IMR-90 (cell line): ENCODE results near the gene LY86. TPM values are rescaled to one million over a fixed set of nuclear protein-coding genes. Genes with fewer than 3 reads are reported as not detected.

Experiments used
- ATAC-seq: fragments of 200-7000 bp; cut with Tn5 transposase; 2 replicates; pipeline ENCODE4 v1.9.1; 2020; ENCODE audit warnings: low read depth, mild to moderate bottlenecking, moderate library complexity
- BruUV-seq: library from RNA; stranded (reverse); fragments of 400-500 nt; replicated peaks from 2 replicates; lab custom pipeline; 2021; lab: Mats Ljungman, UMichigan
- CTCF ChIA-PET: fragments of 300-600 bp; formaldehyde crosslinking; extraction: SDS; loops from one replicate; lab custom pipeline; 2021; ENCODE audit warnings: antibody characterized with exemption; lab: Yijun Ruan, JAX
- POLR2A ChIA-PET: fragments of 300-600 bp; sonication (Branson Sonifier 250); formaldehyde crosslinking; loops from one replicate; lab custom pipeline; 2022; ENCODE audit warnings: antibody characterized with exemption; ENCODE audit not compliant: unreplicated experiment; lab: Charles Lee
- DNase-seq: peaks from one replicate; pipeline ENCODE4 v3.0.0; 2013
- H2AFZ ChIP-seq: replicated peaks from 2 replicates; pipeline ENCODE3; 2013; ENCODE audit warnings: low read length, mild to moderate bottlenecking; ENCODE audit not compliant: poor library complexity
- H2AK5ac ChIP-seq: 2 replicates; pipeline ENCODE4 v1.6.1; 2013; ENCODE audit warnings: low read depth, low read length, inconsistent platforms
- H2AK9ac ChIP-seq: replicated peaks from 2 replicates; pipeline ENCODE3; 2013; ENCODE audit warnings: mild to moderate bottlenecking, low read depth, low read length, moderate library complexity; ENCODE audit not compliant: poor library complexity
- H2BK120ac ChIP-seq: 2 replicates; pipeline ENCODE4 v1.6.1; 2013; ENCODE audit warnings: low read depth, low read length, inconsistent platforms
- H2BK15ac ChIP-seq: 3 replicates; pipeline ENCODE4 v1.6.1; 2013; ENCODE audit warnings: low read depth, low read length, inconsistent platforms
- H2BK20ac ChIP-seq: 2 replicates; pipeline ENCODE4 v1.6.1; 2013; ENCODE audit warnings: low read depth, mild to moderate bottlenecking, inconsistent platforms, low read length, moderate library complexity
- H2BK5ac ChIP-seq: 2 replicates; pipeline ENCODE4 v1.6.1; 2013; ENCODE audit warnings: mild to moderate bottlenecking, low read depth, low read length, inconsistent platforms; ENCODE audit not compliant: poor library complexity, severe bottlenecking
- H3K14ac ChIP-seq: replicated peaks from 2 replicates; pipeline ENCODE4 v1.6.1; 2013; ENCODE audit warnings: low read depth, low read length, inconsistent platforms
- H3K18ac ChIP-seq: 2 replicates; pipeline ENCODE4 v1.6.1; 2013; ENCODE audit warnings: low read depth, low read length, control low read depth
- H3K23ac ChIP-seq: 2 replicates; pipeline ENCODE4 v1.6.1; 2013; ENCODE audit warnings: low read depth, low read length, inconsistent platforms
- H3K27ac ChIP-seq: 2 replicates; pipeline ENCODE4 v1.5.1; 2013; ENCODE audit warnings: mild to moderate bottlenecking, control low read depth, low read length; ENCODE audit not compliant: insufficient read depth
- H3K27me3 ChIP-seq: 2 replicates; pipeline ENCODE4 v1.6.1; 2013; ENCODE audit warnings: low read length; ENCODE audit not compliant: control insufficient read depth, insufficient read depth
- H3K36me3 ChIP-seq: 2 replicates; pipeline ENCODE4 v1.6.1; 2013; ENCODE audit warnings: low read length, mixed read lengths; ENCODE audit not compliant: control insufficient read depth, insufficient read depth
- H3K4ac ChIP-seq: 2 replicates; pipeline ENCODE4 v1.6.1; 2013; ENCODE audit warnings: low read depth, low read length, inconsistent platforms
- H3K4me1 ChIP-seq: 2 replicates; pipeline ENCODE4 v1.6.1; 2013; ENCODE audit warnings: low read length, mixed read lengths; ENCODE audit not compliant: control insufficient read depth, insufficient read depth
- H3K4me2 ChIP-seq: 2 replicates; pipeline ENCODE4 v1.6.1; 2013; ENCODE audit warnings: low read depth, mild to moderate bottlenecking, control low read depth, low read length, moderate library complexity
- H3K4me3 ChIP-seq: 2 replicates; pipeline ENCODE4 v1.5.1; 2013; ENCODE audit warnings: low read depth, mild to moderate bottlenecking, control low read depth, low read length, moderate library complexity; ENCODE audit not compliant: insufficient read depth
- H3K56ac ChIP-seq: 2 replicates; pipeline ENCODE4 v1.6.1; 2013; ENCODE audit warnings: low read length, inconsistent platforms; ENCODE audit not compliant: insufficient read depth; ENCODE audit errors: extremely low read depth
- H3K79me1 ChIP-seq, 2 experiments: 2 replicates each; pipeline ENCODE4 v1.6.1; 2013; ENCODE audit warnings: low read length in 2 of 2, inconsistent platforms in 1 of 2, low read depth in 1 of 2
- H3K9ac ChIP-seq: 2 replicates; pipeline ENCODE4 v1.6.1; 2013; ENCODE audit warnings: low read depth, low read length, control low read depth
- H3K9me1 ChIP-seq: 2 replicates; pipeline ENCODE4 v1.6.1; 2013; ENCODE audit warnings: low read length, inconsistent platforms; ENCODE audit not compliant: insufficient read depth
- H3K9me3 ChIP-seq: 2 replicates; pipeline ENCODE4 v1.6.1; 2013; ENCODE audit warnings: low read length; ENCODE audit not compliant: control insufficient read depth, insufficient read depth
- H4K20me1 ChIP-seq: 2 replicates; pipeline ENCODE4 v1.6.1; 2013; ENCODE audit warnings: low read length, inconsistent platforms; ENCODE audit not compliant: insufficient read depth
- H4K5ac ChIP-seq: 2 replicates; pipeline ENCODE4 v1.6.1; 2013; ENCODE audit warnings: mild to moderate bottlenecking, low read depth, low read length, control low read depth
- H4K8ac ChIP-seq, 2 experiments: 2 replicates each; pipeline ENCODE4 v1.6.1; 2013; ENCODE audit warnings: low read depth in 2 of 2, low read length in 2 of 2, control low read depth in 1 of 2, inconsistent platforms in 1 of 2
- H4K91ac ChIP-seq: 2 replicates; pipeline ENCODE4 v1.6.1; 2013; ENCODE audit warnings: low read depth, low read length, inconsistent platforms; ENCODE audit not compliant: insufficient read depth
- BHLHE40 ChIP-seq: fragments of 150-350 bp; IDR thresholded peaks from 2 replicates; pipeline ENCODE4 v1.6.1; 2016; ENCODE audit warnings: mild to moderate bottlenecking, low read depth, low read length
- CEBPB ChIP-seq: IDR thresholded peaks from 2 replicates; pipeline ENCODE4 v1.6.1; 2012; ENCODE audit warnings: low read depth, low read length, improper control_type of control experiment
- CHD1 ChIP-seq: IDR thresholded peaks from 2 replicates; pipeline ENCODE4 v1.6.1; 2012; ENCODE audit warnings: low read depth, low read length, improper control_type of control experiment
- MXI1 ChIP-seq: IDR thresholded peaks from 2 replicates; pipeline ENCODE4 v1.6.1; 2012; ENCODE audit warnings: low read depth, mild to moderate bottlenecking, low read length, moderate library complexity, borderline replicate concordance
- POLR2A ChIP-seq: IDR thresholded peaks from 2 replicates; pipeline ENCODE4 v1.6.1; 2012; ENCODE audit warnings: mild to moderate bottlenecking, low read depth, low read length
- RCOR1 ChIP-seq: IDR thresholded peaks from 2 replicates; pipeline ENCODE4 v1.6.1; 2012; ENCODE audit warnings: mild to moderate bottlenecking, low read length, improper control_type of control experiment; ENCODE audit not compliant: insufficient replicate concordance
- WGBS, 2 experiments: methylation state at CpG; one replicate each; pipeline versions ENCODE4 v1.1.5 to v1.1.7; 2013; ENCODE audit warnings: missing lambda C conversion rate in 2 of 2; ENCODE audit not compliant: insufficient read length in 1 of 2; ENCODE audit errors: extremely low coverage in 2 of 2; 5-methylcytosine and 5-hydroxymethylcytosine counted together
- dilution Hi-C: fragments of 300-500 bp; cut with HindIII; formaldehyde crosslinking; loops from one replicate; pipeline ENCODE4 v1.14.3; 2018; ENCODE audit warnings: low sequenced_read_pairs; ENCODE audit not compliant: unreplicated experiment
- in situ Hi-C: fragments of 300-500 bp; cut with MboI; formaldehyde crosslinking; loops from 3 replicates; pipeline ENCODE4 v1.14.3; 2019; ENCODE audit warnings: low sequenced_read_pairs, inconsistent platforms, mixed read lengths
- intact Hi-C: fragments of 100-400 bp; cut with micrococcal nuclease; formaldehyde crosslinking; loops from 2 replicates; pipeline ENCODE4 v1.10.0; 2022
- polyA plus RNA-seq, 3 experiments: library from polyadenylated mRNA; depleted of rRNA; stranded (reverse); fragments of >200 nt; gene quantifications; 2 replicates each; pipeline ENCODE4 v1.2.3, GENCODE V29; 2012; ENCODE audit warnings: low replicate concordance in 1 of 3
- total RNA-seq: library from RNA; depleted of rRNA; stranded (reverse); fragments of >200 nt; gene quantifications from 2 replicates; pipeline ENCODE4 v1.2.3, GENCODE V29; 2012
- TF ChIP-seq, protein P1 (sequence below): conservative IDR thresholded peaks from 2 replicates; pipeline ENCODE4 v1.5.1; 2012; ENCODE audit warnings: mild to moderate bottlenecking, low read depth, low read length, improper control_type of control experiment
- TF ChIP-seq, protein P2 (sequence below): fragments of 150-350 bp; IDR thresholded peaks from 2 replicates; pipeline ENCODE4 v1.6.1; 2016; ENCODE audit warnings: low read depth, mild to moderate bottlenecking, low read length, moderate library complexity, borderline replicate concordance
- TF ChIP-seq, protein P3 (sequence below): fragments of 150-350 bp; IDR thresholded peaks from 2 replicates; pipeline ENCODE4 v1.6.1; 2017; ENCODE audit warnings: mild to moderate bottlenecking, antibody characterized with exemption, low read length, low read depth

LY86 gene
- total and polyA plus RNA-seq, 2 of the 4 experiments (the other 2 are of a cell fraction): not detected

DNA sequence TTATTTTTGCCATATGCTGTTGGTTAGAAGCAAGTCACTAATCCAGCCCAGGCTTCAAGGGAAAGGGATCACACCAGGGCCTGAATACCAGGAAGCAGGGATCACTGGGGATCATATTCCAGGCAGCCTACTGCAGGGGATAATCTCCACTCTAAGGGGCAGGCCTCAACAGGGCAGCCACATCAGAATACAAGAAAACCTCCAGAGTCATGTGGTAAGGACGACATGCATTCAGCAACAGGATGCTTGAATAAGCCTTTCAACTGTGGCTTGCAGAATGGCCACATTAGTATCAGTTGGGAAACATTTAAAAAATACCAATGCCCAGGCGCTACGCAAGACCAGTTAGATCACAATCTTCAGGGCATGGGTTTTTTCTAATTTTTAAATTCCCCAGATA, 109.1 kb downstream of the LY86 start:
- no CpG with 5 or more reads among the region's 3 CpGs for WGBS, 2 experiments
- no peak overlapping the region for H2AK5ac ChIP-seq
- H3K18ac ChIP-seq: no peak overlapping the region

More for the DNA sequence above, 109.1 kb downstream of the LY86 start:
- intact Hi-C loops: no loop called here
- CTCF ChIA-PET: no interaction called here
- no peak overlapping the region for H2AFZ ChIP-seq
- H4K5ac ChIP-seq: no peak overlapping the region
- no peak overlapping the region for H3K27ac ChIP-seq
- H3K23ac ChIP-seq: no peak overlapping the region
- POLR2A ChIA-PET: interaction anchor here (0.6 kb wide), 1 partner anchor 1595 kb away, joined by 4 read pairs; no protein-coding TSS in a partner anchor
- H3K9me1 ChIP-seq: peaks cover 6% of the 10 kb centered on the region
- no peak overlapping the region for H3K4me3 ChIP-seq
- no peak overlapping the region for H2BK120ac ChIP-seq
- ATAC-seq: no peak
- H2BK15ac ChIP-seq: no peak overlapping the region
- in situ Hi-C loops: loop anchor here (25.0 kb wide), 1 partner anchor 915 kb away; no protein-coding TSS in a partner anchor
- H3K36me3 ChIP-seq: no peaks in the 10 kb centered on the region
- no TSS peak for BruUV-seq
- no peaks in the 10 kb centered on the region for H3K27me3 ChIP-seq
- H2BK20ac ChIP-seq: no peak overlapping the region
- DNase-seq: no peak
- H4K91ac ChIP-seq: no peak overlapping the region
- no peaks in the 10 kb centered on the region for H3K9me3 ChIP-seq
- H3K4ac ChIP-seq: no peak overlapping the region
- H4K20me1 ChIP-seq: no peaks in the 10 kb centered on the region
- dilution Hi-C loops: no loop called here
- no peaks in the 10 kb centered on the region for H3K79me1 ChIP-seq
- H3K9ac ChIP-seq: no peak overlapping the region
- TF ChIP-seq, protein P1, sequence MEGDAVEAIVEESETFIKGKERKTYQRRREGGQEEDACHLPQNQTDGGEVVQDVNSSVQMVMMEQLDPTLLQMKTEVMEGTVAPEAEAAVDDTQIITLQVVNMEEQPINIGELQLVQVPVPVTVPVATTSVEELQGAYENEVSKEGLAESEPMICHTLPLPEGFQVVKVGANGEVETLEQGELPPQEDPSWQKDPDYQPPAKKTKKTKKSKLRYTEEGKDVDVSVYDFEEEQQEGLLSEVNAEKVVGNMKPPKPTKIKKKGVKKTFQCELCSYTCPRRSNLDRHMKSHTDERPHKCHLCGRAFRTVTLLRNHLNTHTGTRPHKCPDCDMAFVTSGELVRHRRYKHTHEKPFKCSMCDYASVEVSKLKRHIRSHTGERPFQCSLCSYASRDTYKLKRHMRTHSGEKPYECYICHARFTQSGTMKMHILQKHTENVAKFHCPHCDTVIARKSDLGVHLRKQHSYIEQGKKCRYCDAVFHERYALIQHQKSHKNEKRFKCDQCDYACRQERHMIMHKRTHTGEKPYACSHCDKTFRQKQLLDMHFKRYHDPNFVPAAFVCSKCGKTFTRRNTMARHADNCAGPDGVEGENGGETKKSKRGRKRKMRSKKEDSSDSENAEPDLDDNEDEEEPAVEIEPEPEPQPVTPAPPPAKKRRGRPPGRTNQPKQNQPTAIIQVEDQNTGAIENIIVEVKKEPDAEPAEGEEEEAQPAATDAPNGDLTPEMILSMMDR: no peak
- TF ChIP-seq, protein P2, sequence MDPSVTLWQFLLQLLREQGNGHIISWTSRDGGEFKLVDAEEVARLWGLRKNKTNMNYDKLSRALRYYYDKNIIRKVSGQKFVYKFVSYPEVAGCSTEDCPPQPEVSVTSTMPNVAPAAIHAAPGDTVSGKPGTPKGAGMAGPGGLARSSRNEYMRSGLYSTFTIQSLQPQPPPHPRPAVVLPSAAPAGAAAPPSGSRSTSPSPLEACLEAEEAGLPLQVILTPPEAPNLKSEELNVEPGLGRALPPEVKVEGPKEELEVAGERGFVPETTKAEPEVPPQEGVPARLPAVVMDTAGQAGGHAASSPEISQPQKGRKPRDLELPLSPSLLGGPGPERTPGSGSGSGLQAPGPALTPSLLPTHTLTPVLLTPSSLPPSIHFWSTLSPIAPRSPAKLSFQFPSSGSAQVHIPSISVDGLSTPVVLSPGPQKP: no peak
- TF ChIP-seq CEBPB (no peak), MXI1 (no peak), RCOR1 (no peak), BHLHE40 (no peak), CHD1 (no peak), POLR2A (no peak)
- TF ChIP-seq, protein P3, sequence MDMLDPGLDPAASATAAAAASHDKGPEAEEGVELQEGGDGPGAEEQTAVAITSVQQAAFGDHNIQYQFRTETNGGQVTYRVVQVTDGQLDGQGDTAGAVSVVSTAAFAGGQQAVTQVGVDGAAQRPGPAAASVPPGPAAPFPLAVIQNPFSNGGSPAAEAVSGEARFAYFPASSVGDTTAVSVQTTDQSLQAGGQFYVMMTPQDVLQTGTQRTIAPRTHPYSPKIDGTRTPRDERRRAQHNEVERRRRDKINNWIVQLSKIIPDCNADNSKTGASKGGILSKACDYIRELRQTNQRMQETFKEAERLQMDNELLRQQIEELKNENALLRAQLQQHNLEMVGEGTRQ: no peak
- H3K4me2 ChIP-seq: no peak overlapping the region
- H2AK9ac ChIP-seq: no peak overlapping the region
- H2BK5ac ChIP-seq: no peak overlapping the region
- no peak overlapping the region for H3K56ac ChIP-seq
- H3K4me1 ChIP-seq: peaks cover 5% of the 10 kb centered on the region; the same call in 1 of the 2 replicates
- H4K8ac ChIP-seq: no peak overlapping the region
- no peak overlapping the region for H3K14ac ChIP-seq
